Measurements from ENCODE around the gene SLC9A3.

SLC9A3 gene

DNA sequence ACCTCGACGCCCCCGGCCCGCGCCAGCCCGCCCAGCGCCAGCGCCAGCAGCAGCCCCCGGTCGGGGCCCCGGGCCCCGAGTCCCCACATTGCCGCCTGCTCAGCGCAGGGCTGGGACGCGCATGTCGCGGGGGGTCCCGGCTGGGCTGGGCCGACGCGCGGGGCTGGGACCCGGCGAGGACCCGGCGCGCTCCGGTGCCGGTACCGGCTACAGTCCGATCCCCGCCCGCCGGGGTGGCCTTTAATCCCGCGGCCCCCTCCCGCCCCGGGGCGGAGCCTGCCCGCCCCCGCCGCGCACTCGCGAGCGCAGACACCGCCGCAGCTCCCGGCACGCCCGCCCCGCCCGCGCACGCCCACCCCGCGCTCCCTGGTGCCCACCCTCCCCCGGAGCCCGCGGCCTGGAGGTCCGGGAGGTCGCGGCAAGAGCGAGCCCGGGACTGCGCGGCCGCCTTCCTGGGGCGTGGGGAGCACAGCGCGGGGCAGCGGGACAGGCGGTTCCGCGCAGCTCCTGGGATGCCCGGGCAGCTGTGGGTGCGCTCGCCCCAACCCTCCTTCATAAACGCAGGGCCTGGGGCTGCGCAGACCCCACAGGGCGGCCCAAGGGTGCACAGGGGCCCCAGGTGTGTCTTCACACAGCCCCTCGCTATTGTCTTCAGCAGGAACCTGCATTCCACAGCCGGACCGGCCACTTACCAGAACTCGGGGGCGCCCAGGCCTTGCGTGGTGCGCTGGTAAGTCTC, at the start of gene SLC9A3:
SLC9A3 (minus strand) TSS at position 216 of the 739 bp plus-strand sequence.
- TF ChIP-seq, protein P1, sequence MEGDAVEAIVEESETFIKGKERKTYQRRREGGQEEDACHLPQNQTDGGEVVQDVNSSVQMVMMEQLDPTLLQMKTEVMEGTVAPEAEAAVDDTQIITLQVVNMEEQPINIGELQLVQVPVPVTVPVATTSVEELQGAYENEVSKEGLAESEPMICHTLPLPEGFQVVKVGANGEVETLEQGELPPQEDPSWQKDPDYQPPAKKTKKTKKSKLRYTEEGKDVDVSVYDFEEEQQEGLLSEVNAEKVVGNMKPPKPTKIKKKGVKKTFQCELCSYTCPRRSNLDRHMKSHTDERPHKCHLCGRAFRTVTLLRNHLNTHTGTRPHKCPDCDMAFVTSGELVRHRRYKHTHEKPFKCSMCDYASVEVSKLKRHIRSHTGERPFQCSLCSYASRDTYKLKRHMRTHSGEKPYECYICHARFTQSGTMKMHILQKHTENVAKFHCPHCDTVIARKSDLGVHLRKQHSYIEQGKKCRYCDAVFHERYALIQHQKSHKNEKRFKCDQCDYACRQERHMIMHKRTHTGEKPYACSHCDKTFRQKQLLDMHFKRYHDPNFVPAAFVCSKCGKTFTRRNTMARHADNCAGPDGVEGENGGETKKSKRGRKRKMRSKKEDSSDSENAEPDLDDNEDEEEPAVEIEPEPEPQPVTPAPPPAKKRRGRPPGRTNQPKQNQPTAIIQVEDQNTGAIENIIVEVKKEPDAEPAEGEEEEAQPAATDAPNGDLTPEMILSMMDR (IDR thresholded peaks at IDR 0.05; ENCODE audit: poor library complexity, severe bottlenecking) = no peak
- H3K4me3 ChIP-seq (ENCODE audit: severe bottlenecking) = no peak within 1 kb of the TSS
- peaks cover 89% of the 10 kb centered on the region for H3K27me3 ChIP-seq (ENCODE audit: insufficient read depth, poor library complexity, severe bottlenecking)

DNA sequence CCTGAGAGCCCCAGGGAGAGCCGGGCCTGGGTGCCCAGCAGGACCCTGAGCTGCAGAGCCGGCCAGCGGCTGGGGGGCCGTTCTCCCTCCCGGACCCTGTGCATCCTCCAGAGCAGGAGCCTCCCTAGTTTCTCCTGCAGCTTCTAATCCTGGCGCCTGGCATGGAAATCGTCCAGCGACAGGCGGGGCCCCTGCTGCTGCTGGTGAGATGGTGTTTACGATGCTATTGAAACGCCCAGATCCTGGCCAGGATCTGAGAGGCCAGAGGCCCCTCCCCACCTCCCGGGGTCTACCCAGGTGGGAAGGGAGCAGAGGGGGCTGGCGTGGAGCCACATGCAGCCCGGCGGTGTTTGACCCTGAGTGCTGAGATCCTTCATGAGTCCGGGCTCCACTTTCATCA, 49.7 kb upstream of the SLC9A3 start:
- H3K9me3 ChIP-seq (ENCODE audit: severe bottlenecking) = no peaks in the 10 kb centered on the region
- no peaks in the 10 kb centered on the region for H3K36me3 ChIP-seq (ENCODE audit: low read depth)
- peaks cover 44% of the 10 kb centered on the region for H3K27me3 ChIP-seq (ENCODE audit: insufficient read depth, poor library complexity, severe bottlenecking)
- ATAC-seq (ENCODE audit: low read depth) (no peak), DNase-seq (ENCODE audit: low spot score) (no peak)
- TF ChIP-seq, protein P1 (IDR thresholded peaks at IDR 0.05; ENCODE audit: poor library complexity, severe bottlenecking) = no peak
- H3K4me3 ChIP-seq (ENCODE audit: severe bottlenecking) = no peak overlapping the region
- no peaks in the 10 kb centered on the region for H3K4me1 ChIP-seq (ENCODE audit: insufficient read depth, poor library complexity, severe bottlenecking)
- H3K27ac ChIP-seq (ENCODE audit: poor library complexity, severe bottlenecking) = no peak overlapping the region

More for the DNA sequence above, at the start of gene SLC9A3:
- Histone ChIP-seq H3K36me3 (ENCODE audit: low read depth) (no peaks in the 10 kb centered on the region), H3K9me3 (ENCODE audit: severe bottlenecking) (no peaks in the 10 kb centered on the region), H3K27ac (ENCODE audit: poor library complexity, severe bottlenecking) (no peak within 1 kb of the TSS), H3K4me1 (ENCODE audit: insufficient read depth, poor library complexity, severe bottlenecking) (no peaks in the 10 kb centered on the region)
- no peak for DNase-seq (ENCODE audit: low spot score)
- no peak for ATAC-seq (ENCODE audit: low read depth)

DNA sequence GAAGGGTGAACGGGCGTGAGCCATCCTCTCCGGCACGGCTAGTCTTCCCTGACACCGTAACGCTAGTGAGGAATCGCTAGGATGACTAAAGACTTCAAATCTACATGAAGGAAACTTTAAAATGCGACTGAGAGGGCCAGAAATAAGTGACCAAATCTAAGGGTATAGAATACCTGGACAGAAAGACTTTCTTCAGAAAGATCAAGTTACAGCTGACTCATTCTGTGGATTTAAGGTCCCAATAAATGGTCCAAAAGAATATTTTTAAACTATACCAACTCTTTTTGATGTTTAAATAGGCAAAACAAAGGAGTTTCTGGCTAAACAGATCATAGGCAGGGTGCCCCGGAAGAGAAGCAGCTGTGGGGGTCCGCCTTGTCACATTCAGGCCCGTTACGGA, 49.0 kb upstream of the SLC9A3 start:
- peaks cover 44% of the 10 kb centered on the region for H3K27me3 ChIP-seq (ENCODE audit: insufficient read depth, poor library complexity, severe bottlenecking)
- no peaks in the 10 kb centered on the region for H3K4me1 ChIP-seq (ENCODE audit: insufficient read depth, poor library complexity, severe bottlenecking)
- DNase-seq (ENCODE audit: low spot score) = no peak
- no peak overlapping the region for H3K4me3 ChIP-seq (ENCODE audit: severe bottlenecking)
- H3K9me3 ChIP-seq (ENCODE audit: severe bottlenecking) = no peaks in the 10 kb centered on the region
- TF ChIP-seq, protein P1 (IDR thresholded peaks at IDR 0.05; ENCODE audit: poor library complexity, severe bottlenecking) = no peak
- H3K36me3 ChIP-seq (ENCODE audit: low read depth) = no peaks in the 10 kb centered on the region
- no peak overlapping the region for H3K27ac ChIP-seq (ENCODE audit: poor library complexity, severe bottlenecking)
- no peak for ATAC-seq (ENCODE audit: low read depth)

DNA sequence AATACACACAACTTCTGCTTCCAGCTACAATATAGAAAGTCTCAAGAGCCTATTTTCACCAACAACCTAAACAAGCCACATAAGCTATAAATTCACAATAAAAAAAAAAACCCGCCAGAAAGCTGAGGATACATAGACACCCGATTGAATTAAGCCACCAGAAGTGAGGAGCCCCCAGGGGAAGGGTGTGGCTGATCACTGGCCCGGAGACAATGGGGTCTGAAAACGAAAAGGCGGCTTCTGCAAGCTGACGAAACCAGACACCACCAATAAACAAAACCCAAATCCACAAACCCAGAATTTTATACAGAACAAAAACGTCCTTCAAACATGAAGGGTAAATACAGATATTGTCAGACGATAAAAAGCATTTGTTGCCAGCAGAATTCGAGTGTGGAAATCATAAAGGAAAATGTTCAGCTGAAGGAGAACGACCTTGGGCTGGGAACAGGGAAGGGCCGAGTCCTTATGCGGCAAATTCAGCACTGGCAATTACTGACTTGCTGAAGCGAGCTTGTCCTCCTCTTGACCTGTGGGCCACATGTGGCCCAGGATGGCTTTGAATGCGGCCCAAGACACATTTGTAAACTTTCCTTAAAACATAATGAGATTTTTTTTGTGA, 48.3 kb upstream of the SLC9A3 start:
- DNase-seq (ENCODE audit: low spot score) = no peak
- H3K4me1 ChIP-seq (ENCODE audit: insufficient read depth, poor library complexity, severe bottlenecking) = no peaks in the 10 kb centered on the region
- no peaks in the 10 kb centered on the region for H3K36me3 ChIP-seq (ENCODE audit: low read depth)
- no peaks in the 10 kb centered on the region for H3K9me3 ChIP-seq (ENCODE audit: severe bottlenecking)
- no peak for ATAC-seq (ENCODE audit: low read depth)
- no peak overlapping the region for H3K27ac ChIP-seq (ENCODE audit: poor library complexity, severe bottlenecking)
- peaks cover 44% of the 10 kb centered on the region for H3K27me3 ChIP-seq (ENCODE audit: insufficient read depth, poor library complexity, severe bottlenecking)
- no peak overlapping the region for H3K4me3 ChIP-seq (ENCODE audit: severe bottlenecking)
- TF ChIP-seq, protein P1 (IDR thresholded peaks at IDR 0.05; ENCODE audit: poor library complexity, severe bottlenecking) = no peak

DNA sequence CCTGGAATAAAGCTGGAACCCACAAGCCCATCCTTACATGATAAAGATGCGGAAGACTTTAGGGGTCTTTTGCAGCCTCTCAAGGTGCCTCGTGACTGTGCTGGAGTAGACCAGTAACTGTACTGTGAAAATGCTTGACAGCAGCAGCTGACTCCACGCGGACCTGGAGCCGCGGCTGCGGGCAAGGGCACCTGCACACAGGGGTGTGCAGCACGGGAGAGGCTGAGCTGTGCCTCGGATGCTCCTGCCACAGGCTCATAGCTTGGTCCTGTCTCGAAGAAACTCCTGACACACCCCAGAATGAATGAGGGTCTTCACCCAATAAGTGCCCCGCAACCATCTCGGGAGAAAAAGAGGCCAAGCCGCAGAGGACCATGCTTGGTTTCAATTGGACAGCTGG, 47.5 kb upstream of the SLC9A3 start:
- DNase-seq (ENCODE audit: low spot score) (no peak), ATAC-seq (ENCODE audit: low read depth) (no peak)
- H3K4me1 ChIP-seq (ENCODE audit: insufficient read depth, poor library complexity, severe bottlenecking) = no peaks in the 10 kb centered on the region
- TF ChIP-seq, protein P1 (IDR thresholded peaks at IDR 0.05; ENCODE audit: poor library complexity, severe bottlenecking) = no peak
- H3K27me3 ChIP-seq (ENCODE audit: insufficient read depth, poor library complexity, severe bottlenecking) = peaks cover 52% of the 10 kb centered on the region
- no peaks in the 10 kb centered on the region for H3K36me3 ChIP-seq (ENCODE audit: low read depth)
- H3K4me3 ChIP-seq (ENCODE audit: severe bottlenecking) = no peak overlapping the region
- H3K27ac ChIP-seq (ENCODE audit: poor library complexity, severe bottlenecking) = no peak overlapping the region
- peaks cover under 1% of the 10 kb centered on the region for H3K9me3 ChIP-seq (ENCODE audit: severe bottlenecking)
